ENCODE measurements around the gene ZBP1. TPM values are rescaled to one million over a fixed set of nuclear protein-coding genes. Genes with fewer than 3 reads are reported as not detected.

The ZBP1 gene
- total RNA-seq, 1 donor from 2014 or later = 1.3 TPM

DNA sequence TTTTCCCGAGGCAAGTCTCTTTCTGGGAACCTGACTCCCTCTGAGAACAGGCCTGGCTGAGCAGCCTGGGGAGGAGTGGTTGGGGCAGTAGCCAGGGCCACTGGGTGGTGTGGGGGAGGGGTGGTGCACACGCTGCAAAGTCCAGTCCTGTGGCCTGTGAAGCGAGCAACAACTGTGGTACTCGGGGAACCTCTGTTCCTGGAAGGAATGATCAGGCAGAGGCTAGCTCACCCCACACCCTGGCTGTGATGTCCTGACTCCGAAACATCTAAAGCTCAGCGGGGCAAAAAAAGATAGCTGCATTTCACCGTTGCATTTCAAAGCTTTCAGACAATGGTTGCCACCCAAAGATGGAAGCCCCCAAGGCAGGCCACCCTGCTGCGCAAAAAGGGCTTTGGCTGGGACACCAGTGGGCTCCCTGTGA is 33.8 kb downstream of the ZBP1 start:
- DNase-seq (ENCODE audit: low spot score) = peak; percentile 86

DNA sequence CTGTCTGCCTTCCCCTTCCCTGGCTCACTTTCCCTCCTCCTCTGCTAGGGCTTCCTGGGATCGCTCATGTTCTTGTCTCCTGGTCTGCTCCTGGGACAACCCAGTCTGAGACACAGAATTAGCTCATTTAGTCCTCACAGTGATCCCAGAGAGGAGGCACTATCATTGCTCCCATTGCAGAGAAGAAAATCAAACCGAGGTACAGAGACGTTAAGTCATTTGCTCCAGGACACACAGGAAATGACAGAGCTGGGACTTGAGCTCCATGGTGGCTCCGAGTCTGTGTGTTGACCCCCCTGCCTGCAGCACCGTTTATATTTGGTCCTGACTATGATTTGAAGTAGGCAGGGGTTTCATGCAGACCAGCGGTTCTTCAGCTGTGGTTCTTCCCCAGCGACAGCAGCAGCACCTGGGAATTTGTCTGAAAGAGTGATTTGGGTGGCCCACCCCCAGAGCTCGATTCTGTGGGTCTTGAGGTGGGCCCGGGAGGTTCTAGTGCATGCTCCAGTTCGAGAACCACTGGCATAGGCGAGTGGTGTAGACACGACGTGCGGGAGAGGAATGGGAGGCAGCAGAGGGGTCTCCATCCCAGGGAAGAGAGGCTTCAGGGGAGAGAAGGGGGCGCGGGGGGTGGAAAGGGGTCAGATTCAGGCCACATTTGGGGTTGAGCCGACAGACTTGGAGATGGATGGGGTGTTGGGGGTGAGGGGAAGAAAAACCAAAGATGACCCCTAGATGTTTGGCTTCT is 34.6 kb downstream of the ZBP1 start:
- DNase-seq (ENCODE audit: low spot score) = no peak

DNA sequence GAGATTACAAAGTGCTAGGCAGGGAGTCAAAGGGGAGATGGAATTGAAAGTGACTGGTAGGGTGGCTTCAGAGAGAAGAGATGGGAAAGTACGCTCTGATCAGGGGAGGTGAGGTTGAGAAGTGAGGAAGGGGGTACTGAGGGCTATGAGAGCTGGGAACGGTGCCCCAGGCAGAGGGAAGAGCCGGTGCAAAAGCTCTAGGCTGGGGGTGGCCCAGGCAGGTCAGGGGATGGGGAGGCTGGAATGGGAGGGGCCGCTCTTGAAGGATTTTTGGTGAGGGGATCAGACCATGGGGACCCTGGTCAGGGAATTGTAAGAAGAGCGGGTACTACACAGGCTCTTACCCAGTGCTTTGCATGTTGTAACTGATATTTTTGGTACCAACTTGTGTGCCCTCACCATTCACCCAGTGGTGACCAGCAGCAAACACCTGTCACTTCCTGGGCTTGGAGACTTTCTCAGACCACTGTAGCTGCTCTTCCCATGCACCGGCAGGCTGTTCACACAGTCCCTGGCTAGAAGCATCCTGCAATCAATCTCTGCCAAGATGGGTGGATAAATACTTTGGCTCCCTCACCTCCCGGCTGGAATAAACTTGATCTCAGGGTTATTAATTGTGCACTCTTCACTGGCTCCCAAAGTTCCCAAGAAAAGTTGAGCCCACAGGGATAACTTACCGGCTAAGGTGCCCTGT is 35.3 kb downstream of the ZBP1 start:
- DNase-seq (ENCODE audit: low spot score) = no peak

DNA sequence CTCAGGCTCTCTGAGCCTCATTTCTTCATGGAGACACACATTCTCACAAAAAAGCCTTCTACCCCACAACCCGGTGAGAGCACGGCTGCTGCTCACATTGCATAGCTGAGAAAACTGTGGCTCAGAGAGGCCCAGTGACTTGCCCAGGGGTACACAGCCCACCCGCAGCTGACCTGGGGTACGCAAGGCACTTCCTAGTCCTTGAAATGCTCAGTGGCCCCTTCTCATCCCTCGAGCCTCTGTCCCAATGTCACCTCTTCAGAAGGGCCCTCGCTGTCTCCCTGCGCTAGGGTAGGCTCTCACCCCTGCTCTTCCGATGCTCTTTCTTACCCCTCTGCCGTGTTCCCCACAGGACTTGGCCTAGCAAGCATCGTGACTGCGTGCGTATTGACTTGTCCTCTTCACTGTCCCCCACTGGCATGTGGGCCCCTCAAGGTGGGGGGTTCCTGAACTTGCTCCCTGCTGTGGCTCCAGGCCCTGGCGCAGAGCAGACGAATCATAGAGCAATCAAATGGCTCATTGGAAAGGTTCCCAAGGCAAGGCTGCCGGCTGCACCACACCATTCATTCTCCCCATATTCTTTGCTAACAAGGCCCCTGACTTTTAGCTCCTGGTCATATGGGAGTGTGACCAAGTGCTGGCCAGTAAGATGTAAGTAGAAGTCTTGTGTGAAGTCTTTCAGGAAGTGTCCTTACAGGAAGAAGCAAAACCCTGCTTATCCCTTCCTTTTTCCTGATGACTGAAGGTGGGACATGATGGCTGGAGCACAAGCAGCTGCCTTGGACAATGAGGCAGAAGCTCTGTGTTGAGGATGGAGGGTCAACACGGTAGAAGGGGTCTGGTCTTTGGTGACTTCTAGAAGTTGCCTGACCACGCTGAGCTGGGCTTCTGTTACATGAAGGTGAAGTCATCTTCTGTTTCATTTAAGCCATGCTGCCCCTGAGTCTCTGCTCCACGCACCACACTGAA is 36.7 kb downstream of the ZBP1 start:
- DNase-seq (ENCODE audit: low spot score) = no peak

DNA sequence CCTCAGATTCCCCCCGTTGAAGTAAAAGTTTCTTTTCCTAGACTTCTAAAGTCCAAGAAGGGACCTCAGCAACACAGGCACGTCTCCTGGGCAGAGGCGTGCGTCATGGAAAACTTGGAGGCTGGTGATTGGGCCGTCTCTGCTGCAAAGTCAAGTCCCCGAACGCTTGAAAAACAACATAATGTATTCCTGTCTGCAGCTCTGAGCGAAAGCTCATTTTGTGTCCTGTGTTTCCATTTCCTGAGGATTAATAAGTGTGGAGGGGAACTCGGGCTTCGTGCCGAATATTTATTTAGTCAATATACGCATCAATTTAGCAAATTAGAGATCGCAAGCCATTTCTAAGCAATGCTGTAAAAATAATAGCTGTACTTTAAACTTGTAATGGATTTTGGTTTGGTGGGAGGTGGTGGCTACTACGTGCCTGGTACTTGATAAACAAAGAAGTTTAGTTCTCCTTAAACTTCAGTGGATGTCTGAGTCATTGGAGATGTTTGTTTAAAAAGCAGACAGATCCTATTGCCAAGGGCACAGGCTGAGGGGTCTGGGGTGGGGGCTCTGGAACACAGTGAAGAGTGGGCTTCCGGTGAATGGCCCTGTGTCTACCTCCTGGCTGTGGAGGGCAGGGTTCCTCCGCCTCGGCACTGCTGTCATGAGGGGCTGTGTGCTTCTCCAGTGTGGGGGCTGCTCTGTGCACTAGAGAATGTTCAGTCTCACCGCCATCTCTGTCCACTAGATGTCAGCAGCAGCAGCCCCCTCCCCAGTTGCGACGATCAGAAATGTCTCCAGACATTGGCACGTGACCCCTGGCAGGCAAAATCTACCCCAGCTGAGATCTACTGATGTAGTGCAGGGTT is 37.6 kb downstream of the ZBP1 start:
- DNase-seq (ENCODE audit: low spot score) = peak; percentile 74

DNA sequence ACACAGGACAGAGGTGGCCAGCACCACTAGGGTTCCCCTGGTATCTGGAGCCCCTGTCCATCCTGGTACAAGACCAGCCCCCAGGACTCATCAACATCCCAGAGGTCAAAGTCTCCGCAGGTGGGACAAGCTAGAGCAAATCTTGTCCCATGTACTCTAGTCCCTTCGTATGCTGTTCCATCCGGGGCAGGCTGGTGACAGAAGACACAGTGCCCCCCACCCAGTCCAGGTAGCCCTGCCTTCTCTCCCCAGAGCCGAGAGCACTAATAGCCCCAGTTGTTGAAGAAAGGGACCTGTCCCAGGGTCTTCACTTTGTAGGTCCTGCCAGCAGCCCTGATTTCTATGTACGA is 38.2 kb downstream of the ZBP1 start:
- no peak for DNase-seq (ENCODE audit: low spot score)

DNA sequence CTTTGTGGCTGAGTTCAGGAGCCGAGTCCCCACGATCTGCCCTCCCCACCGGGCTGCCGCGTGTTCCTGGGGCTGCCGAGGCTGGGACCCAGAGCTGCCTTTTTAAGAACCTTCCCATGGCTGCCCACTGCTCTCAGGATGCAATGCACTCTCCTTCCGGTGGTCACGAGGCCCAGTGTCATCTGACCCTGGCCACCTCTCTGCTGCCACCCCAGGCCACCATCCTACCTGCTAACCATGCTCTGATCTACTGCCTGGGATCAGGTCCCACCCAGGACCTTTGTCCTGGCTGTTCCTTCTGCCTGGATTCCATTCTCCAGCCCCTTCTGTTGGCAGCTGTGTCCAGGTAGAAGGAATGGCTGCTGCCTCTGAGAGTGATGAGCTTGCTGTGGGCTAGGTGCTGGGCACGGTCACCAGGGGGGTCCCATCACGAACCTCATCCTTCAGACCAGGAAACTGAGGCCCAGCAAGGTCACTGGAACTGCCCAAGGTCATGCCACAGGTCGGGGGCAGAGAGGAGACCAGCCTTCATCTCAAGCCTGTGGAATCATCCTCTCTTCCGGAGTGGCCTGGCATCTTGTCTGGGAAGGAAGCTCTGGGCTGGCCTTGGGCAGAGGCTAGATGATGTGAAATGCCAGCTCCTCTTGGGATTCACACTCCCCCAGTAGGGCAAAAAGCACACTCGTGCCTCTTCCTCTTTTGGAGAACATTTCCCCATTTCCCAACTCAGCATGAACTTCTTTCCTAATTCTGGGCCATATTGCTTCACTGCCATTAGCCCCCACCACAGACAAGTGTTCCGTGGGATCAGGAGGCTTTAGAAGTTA is 38.8 kb downstream of the ZBP1 start:
- no peak for DNase-seq (ENCODE audit: low spot score)

DNA sequence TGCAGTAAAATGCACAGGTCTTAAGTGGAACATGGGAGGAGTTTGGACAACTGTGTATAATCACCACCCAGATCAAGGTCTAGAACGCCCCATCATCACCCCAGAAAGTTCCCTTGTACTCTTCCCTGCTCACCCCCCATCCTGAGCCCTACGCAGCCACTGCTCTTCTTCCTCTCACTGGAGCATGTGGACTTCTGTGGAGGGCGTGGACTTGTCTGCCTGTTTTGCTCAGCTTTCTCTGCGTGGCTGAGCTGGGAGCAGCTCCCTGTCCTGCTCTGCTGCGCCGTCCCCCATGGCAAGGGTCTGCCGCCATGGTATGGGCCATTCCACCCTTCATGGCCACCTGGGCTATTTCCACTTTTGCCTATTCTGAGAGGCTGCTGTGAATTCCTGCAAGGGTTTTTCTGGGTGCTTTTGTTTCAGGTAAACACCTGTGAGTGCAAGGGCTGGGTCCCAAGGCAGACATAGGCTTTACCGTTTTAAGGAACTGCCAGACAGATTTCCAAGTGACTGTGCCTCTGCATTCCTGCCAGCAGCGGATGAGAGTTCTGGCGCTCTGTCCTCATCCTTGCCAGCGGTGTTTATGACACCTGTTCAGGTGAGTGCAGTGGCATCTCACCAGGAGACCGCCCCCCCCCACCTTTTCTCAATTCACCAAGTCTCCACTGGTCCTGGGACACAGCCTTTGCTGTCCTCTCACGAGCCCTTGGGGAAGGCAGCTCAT is 39.6 kb downstream of the ZBP1 start:
- DNase-seq (ENCODE audit: low spot score) = no peak

DNA sequence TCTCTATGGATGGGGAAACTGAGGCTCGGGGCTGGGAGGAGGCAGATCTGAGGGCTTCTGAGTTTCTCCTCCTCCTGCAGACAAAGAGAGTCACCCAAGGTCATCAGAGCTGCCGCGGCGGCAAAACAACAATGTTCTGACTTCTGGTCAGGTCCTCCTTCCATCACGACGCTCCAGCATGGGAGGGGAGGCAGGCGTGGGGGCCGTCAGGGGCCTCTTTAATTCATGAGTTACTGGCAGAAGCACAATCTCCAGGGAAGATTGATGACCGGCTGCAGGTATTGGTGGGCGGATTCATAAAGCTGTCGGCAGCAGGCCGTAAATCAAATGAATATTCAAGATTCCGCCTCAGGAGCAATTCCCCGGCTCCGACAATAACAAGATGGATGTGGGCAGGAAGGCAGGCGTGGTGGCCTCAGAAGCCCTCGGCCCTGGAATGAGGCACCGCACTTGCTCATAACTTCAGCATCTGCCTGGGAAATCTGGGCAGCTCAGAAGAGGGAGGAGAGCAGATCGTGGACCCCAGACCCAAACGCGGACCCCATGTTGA is 40.3 kb downstream of the ZBP1 start:
- DNase-seq (ENCODE audit: low spot score) = no peak

DNA sequence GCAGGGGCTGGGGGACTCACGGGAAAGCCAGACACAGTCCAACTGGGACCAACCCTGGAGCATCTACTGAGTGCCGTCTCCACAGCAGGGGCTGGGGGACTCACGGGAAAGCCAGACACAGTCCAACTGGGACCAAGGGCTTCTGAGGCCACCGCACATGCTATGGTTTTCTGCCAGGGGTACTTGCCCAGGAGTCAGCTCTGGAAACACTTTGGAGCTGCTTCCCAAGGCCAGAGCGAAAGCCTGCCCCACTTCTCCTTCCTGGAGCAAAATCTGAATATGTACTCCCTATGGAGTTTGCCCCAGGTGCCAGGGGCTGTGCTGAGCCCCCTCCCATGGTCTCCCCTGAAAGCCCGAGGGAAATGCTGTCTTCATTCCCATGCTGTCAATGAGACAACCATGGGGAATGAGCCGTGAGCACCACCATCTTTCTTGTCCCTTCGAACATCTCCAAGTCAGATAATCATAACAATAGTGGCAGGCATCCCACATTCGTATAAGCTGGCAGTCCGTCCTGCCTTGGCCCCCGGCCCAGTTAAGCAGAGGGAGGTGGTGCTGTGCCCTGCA is 40.8 kb downstream of the ZBP1 start:
- DNase-seq (ENCODE audit: low spot score) = no peak

DNA sequence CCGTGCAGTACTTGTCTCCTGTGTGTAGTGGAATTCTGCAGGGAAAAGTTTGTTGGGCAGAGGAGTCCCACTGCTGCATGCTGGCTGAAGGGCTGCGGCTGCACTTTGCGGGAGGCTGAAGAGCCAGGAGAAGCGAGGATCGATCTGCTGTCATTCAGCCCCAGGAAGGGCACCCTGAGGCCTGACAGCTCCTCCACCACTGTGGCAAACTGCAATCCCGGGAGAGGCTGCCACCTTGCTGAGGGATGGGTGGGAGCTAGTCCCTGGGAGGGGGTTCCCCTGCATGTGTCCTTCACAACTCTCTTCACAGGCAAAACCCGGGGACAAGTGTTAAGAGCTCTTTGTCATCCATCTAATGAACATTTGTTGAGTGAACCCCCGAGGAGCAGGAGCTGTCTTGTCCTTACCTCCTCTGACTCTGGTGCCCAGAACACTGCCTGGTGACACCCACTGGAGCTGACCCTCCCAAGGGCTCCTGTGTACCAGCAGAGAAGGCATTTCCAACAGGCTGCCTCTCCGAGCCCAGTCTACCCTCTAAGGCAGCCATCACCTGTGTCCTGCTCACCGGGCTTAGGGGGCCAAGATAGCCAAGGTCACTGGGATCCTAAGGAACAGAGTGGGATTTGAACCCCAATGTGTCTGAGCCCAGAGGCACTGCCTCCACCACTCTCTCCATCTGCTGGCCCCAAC is 41.6 kb downstream of the ZBP1 start:
- no peak for DNase-seq (ENCODE audit: low spot score)

DNA sequence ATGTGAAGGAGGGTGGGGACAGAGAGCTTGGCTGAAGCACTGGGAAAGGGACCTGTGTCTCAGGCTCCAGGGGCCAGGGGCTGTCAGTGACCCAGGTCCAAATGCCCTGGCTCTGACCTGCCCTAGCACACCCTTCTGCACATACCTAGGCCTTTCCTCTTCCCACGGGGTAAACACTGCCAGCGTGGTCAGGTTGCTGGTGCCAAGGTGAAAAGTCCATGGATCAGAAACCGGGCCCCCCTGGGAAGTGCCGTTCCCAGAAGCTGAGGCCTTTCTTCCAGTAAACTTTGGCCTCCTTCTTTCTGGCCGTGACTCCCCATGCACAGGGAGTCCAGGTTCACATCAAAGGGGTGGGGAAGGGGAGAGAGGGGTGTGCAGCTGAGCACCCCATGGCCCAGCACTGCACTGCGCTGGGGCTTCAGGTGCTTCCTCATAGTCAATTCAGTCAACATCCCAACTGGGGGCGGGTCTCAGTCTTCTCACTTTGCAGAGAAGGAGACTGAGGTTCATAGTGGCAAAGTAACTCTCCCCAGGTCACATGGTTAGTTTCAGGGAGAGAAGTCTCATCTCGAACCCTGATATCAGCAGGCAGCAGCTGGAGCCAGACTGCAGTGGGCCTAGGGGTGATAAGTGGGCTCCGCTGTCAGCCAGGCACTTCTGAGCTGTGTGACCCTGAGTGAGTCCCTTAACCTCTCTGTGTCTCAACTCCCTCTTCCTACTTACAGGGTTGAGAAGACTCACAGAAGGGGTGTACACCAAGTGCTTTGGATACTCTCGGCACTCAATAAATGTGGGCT is 42.3 kb downstream of the ZBP1 start:
- no peak for DNase-seq (ENCODE audit: low spot score)

DNA sequence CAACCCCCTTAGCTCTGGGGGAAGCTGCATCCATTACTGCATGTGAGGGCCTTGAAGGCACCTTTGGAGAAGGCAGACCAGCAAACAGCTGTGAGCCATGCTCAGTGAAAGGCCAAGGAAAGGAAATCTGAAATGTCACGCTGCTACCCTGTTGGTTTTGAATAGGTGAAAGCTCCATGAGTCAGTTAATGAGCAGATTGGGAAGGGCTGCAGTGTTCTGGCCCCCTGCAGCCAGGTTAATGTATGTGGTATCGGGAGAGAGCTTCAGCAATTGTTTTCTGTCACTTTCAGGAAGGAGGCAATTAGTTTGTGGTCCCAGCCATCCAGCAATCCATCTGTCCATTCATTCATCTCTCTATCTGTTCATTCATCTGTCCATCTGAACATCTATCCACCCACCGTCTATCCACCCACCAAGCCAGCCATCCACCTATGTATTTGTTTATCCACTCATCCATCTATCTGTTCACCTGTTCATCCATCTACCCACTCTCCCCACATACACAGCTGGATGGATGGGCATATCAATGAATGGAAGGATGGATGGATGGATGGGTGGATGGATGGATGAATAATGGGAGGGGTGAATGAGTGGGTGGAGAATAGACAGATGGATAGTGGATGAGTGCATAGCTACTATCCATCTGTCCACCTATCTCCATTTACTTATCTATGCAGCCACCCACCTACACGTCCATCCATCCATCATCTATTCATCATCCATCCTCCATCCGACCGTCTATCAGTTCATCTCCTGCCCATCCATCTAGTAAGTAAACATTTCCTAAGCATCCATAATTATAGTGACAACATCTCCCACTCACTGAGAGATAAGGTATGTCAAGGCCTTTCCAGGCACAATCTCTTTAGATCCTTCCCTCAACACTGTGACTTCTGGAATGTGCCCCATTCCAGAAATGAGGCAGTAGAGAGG is 43.3 kb downstream of the ZBP1 start:
- DNase-seq (ENCODE audit: low spot score) = no peak

DNA sequence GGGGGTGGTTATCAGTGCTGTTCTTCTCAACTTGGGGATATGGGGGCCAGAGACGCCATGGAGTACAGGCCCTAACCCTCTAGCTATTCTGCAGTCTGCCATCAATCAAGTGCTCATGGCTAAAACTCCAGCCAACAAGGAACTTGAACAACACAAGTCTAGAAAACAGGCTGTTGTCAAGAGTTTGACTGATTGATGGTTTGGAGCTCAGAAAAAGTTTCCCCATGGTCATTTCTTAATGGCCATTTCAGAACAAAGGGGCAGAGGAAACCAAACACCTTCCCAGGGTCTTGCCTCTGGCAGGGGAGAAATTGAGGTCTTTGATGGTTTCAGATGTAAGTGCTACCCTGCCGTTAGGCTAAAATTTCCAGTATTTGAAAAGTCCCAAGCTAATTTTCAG is 44.2 kb downstream of the ZBP1 start:
- no peak for DNase-seq (ENCODE audit: low spot score)

DNA sequence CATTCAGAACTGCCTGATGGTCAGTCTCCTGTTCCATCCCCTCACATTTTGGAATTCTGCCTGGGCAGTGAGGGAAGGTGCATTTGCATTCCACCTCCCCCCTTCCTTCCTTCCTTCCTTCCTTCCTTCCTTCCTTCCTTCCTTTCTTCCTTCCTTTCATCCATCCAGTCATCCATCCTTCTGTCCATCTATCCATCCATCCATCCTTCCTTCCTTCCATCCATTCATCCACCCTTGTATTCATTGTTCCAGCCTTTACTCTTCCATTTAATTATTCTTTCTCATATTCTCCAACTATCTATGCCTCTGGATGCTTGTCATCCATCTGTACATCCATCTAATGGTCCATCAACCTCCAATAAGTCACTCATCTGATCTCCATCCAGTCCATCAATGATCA is 45.3 kb downstream of the ZBP1 start:
- no peak for DNase-seq (ENCODE audit: low spot score)

DNA sequence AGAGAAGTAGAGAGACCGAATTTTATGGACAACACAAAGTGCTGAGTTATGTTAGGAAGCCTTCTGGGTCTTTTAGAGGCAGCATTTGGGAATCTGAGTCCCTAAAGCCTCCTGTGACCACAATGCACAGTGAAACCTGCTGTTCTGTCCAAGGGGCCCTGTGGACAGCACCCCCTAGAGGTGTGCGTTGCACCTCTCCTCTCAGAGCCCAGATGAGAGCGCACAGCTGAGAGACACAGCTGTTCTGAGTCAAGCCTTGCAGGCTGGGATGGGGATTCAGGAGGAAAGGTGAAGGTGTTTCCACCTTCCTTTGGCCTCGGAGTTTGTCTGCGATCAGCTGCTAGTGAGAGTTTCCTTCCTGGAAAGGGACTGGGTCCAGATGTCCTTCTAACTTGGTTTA is 46.3 kb downstream of the ZBP1 start:
- DNase-seq (ENCODE audit: low spot score) = no peak

DNA sequence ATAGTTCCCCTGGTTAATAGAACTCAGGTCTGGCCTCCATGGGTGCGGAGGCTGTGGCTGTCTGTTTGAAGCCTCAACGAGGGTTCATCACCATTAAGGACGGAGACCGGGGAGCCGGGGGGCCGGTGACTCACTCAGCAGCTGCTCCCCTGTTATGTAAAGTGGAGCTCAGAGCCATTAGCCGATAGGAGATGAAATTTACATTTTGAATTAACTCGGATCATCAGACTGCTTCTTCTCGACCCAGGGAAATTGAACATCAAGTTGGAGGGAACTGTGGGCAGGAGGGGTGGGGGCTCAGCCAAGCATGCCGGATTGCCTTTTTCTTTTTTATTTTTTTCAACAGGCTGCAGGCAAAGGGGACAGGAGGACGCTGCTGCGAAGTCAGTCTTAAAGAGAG is 47.0 kb downstream of the ZBP1 start:
- no peak for DNase-seq (ENCODE audit: low spot score)

Data from mucosa of gallbladder (tissue), 1 donor.